HepG2 (cell line): ENCODE data around the gene PRXL2B. TPM values are rescaled to one million over a fixed set of nuclear protein-coding genes. Genes with fewer than 3 reads are reported as not detected.

ENCODE experiments used
- NCOR1 ChIP-seq: fragments of 200-600 bp; sonication (generic); IDR thresholded peaks from 2 replicates; pipeline ENCODE4 v1.7.0; 2017; ENCODE audit warnings: antibody characterized with exemption, low read length, borderline replicate concordance
- SAP130 ChIP-seq: IDR thresholded peaks from 2 replicates; pipeline ENCODE4 v1.6.1; 2016; ENCODE audit warnings: low read depth
- SKI ChIP-seq: fragments of 450-650 bp; IDR thresholded peaks from one replicate; pipeline ENCODE4 v1.6.1; 2018; ENCODE audit warnings: mild to moderate bottlenecking; ENCODE audit not compliant: partially characterized antibody
- SOX5 ChIP-seq: IDR thresholded peaks from 2 replicates; pipeline ENCODE4 v1.6.1; 2016; ENCODE audit warnings: borderline replicate concordance
- SP1 ChIP-seq, 2 experiments: fragments of 450-650 bp in 1 of 2; sonication (generic) in 1 of 2; formaldehyde crosslinking in 1 of 2; IDR thresholded peaks; 2 replicates each; pipeline versions ENCODE4 v1.4.0 to v1.6.1; 2016 to 2020; ENCODE audit warnings: missing genetic modification reagents in 1 of 2
- ZNF101 ChIP-seq: sonication (generic); formaldehyde crosslinking; IDR thresholded peaks from 2 replicates; pipeline ENCODE4 v1.4.0; 2020; ENCODE audit warnings: mild to moderate bottlenecking, low read depth, missing genetic modification reagents, borderline replicate concordance
- ZNF20 ChIP-seq: sonication (generic); formaldehyde crosslinking; IDR thresholded peaks from 2 replicates; pipeline ENCODE4 v1.4.0; 2020; ENCODE audit warnings: mild to moderate bottlenecking, moderate library complexity, missing genetic modification reagents
- ZNF546 ChIP-seq: sonication (generic); formaldehyde crosslinking; conservative IDR thresholded peaks from 2 replicates; pipeline ENCODE4 v1.8.1; 2023; ENCODE audit warnings: mild to moderate bottlenecking, missing genetic modification reagents
- ZNF577 ChIP-seq: sonication (generic); formaldehyde crosslinking; IDR thresholded peaks from 2 replicates; pipeline ENCODE4 v1.4.0; 2020; ENCODE audit warnings: mild to moderate bottlenecking, low read depth, missing genetic modification reagents, borderline replicate concordance
- polyA plus RNA-seq, 8 experiments: library from polyadenylated mRNA; depleted of rRNA in 3 of 8; stranded (reverse) in 7 of 8; unstranded in 1 of 8; fragments of >200 nt; fragmentation: Illumina TruSeq in 4 of 8; extraction: Trizol in 4 of 8; gene quantifications; 2 replicates each; pipeline versions ENCODE4 v1.2.1 to v1.2.3, GENCODE V29; 2011 to 2016; ENCODE audit warnings: low read depth in 4 of 8, missing spikeins in 1 of 8, mixed read lengths in 1 of 8; ENCODE audit not compliant: insufficient read depth in 1 of 8
- total RNA-seq, 5 experiments: library from RNA; depleted of rRNA; stranded (reverse); fragments of >200 nt; fragmentation: Illumina TruSeq; extraction: Trizol; gene quantifications; 2 replicates each; pipeline ENCODE4 v1.2.3, GENCODE V29; 2016; ENCODE audit warnings: low read depth in 1 of 5
- TF ChIP-seq, protein P1 (sequence below): sonication (generic); formaldehyde crosslinking; conservative IDR thresholded peaks from 2 replicates; pipeline ENCODE4 v1.8.0; 2022; ENCODE audit warnings: missing genetic modification reagents
- TF ChIP-seq, protein P2 (sequence below): sonication (generic); formaldehyde crosslinking; IDR thresholded peaks from 2 replicates; pipeline ENCODE4 v1.4.0; 2020; ENCODE audit warnings: mild to moderate bottlenecking, missing genetic modification reagents
- TF ChIP-seq, protein P3 (sequence below): sonication (generic); formaldehyde crosslinking; IDR thresholded peaks from 2 replicates; pipeline ENCODE4 v1.9.0; 2021; ENCODE audit warnings: mild to moderate bottlenecking, missing genetic modification reagents

Gene PRXL2B
- total and polyA plus RNA-seq, 2 of the 13 experiments (the other 11 are each of a cell fraction or from before 2014, with no cell fraction given), result 16.8 to 22.1 TPM

DNA sequence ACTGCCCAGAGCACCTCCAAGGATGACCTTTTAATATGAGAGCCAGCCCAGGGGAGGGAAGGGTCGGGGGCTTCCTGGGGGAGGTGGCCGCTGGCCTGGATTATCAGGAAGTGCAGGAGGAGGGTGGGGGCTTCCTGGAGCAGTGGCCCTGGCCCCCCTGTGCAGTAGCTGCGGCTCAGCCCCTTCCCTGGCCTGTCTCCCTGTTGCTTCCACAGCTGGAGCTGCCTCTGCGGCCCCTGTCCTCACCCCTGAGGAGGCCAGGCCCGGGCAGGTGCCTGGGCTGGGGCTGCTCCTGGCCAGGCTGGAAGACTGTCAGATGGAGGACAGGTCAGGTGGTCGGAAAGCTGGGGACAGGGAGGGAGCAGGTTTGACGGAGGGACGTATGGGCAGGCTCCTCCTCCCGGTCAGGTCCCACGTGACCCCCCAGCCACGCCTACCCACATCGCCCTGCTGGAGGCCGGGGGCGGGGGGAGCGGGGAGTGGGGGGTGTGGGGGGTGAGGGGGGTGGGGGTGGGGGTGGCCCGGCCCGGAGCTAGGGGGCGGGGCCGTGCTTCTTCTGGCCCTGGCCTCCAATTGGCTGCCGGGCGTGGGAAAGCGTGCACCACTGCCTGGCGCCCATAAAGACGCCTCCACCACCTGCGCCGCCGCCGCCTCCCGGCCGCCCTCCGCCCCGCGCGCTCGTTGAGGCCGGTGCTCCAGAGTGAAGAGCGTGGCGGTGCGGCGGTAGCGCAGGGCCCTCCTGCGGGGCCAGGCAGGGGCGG is 40.6 kb upstream of the PRXL2B start (continued):
- TF ChIP-seq, protein P1, sequence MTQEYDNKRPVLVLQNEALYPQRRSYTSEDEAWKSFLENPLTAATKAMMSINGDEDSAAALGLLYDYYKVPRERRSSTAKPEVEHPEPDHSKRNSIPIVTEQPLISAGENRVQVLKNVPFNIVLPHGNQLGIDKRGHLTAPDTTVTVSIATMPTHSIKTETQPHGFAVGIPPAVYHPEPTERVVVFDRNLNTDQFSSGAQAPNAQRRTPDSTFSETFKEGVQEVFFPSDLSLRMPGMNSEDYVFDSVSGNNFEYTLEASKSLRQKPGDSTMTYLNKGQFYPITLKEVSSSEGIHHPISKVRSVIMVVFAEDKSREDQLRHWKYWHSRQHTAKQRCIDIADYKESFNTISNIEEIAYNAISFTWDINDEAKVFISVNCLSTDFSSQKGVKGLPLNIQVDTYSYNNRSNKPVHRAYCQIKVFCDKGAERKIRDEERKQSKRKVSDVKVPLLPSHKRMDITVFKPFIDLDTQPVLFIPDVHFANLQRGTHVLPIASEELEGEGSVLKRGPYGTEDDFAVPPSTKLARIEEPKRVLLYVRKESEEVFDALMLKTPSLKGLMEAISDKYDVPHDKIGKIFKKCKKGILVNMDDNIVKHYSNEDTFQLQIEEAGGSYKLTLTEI (CRISPR knock-in tag), result no peak
- TF ChIP-seq ZNF101 (CRISPR knock-in tag) (no peak), NCOR1 (no peak), SOX5 (no peak), ZNF577 (CRISPR knock-in tag) (no peak), SAP130 (CRISPR knock-in tag) (peak; percentile 66), SKI (no peak), SP1 (IDR thresholded peaks at IDR 0.05) (no peak), SP1 (CRISPR knock-in tag; IDR thresholded peaks at IDR 0.05) (no peak; the same call in 1 of the 2 replicates), ZNF20 (CRISPR knock-in tag) (no peak), ZNF546 (CRISPR knock-in tag) (no peak; the same call in 1 of the 2 replicates)
- TF ChIP-seq, protein P2, sequence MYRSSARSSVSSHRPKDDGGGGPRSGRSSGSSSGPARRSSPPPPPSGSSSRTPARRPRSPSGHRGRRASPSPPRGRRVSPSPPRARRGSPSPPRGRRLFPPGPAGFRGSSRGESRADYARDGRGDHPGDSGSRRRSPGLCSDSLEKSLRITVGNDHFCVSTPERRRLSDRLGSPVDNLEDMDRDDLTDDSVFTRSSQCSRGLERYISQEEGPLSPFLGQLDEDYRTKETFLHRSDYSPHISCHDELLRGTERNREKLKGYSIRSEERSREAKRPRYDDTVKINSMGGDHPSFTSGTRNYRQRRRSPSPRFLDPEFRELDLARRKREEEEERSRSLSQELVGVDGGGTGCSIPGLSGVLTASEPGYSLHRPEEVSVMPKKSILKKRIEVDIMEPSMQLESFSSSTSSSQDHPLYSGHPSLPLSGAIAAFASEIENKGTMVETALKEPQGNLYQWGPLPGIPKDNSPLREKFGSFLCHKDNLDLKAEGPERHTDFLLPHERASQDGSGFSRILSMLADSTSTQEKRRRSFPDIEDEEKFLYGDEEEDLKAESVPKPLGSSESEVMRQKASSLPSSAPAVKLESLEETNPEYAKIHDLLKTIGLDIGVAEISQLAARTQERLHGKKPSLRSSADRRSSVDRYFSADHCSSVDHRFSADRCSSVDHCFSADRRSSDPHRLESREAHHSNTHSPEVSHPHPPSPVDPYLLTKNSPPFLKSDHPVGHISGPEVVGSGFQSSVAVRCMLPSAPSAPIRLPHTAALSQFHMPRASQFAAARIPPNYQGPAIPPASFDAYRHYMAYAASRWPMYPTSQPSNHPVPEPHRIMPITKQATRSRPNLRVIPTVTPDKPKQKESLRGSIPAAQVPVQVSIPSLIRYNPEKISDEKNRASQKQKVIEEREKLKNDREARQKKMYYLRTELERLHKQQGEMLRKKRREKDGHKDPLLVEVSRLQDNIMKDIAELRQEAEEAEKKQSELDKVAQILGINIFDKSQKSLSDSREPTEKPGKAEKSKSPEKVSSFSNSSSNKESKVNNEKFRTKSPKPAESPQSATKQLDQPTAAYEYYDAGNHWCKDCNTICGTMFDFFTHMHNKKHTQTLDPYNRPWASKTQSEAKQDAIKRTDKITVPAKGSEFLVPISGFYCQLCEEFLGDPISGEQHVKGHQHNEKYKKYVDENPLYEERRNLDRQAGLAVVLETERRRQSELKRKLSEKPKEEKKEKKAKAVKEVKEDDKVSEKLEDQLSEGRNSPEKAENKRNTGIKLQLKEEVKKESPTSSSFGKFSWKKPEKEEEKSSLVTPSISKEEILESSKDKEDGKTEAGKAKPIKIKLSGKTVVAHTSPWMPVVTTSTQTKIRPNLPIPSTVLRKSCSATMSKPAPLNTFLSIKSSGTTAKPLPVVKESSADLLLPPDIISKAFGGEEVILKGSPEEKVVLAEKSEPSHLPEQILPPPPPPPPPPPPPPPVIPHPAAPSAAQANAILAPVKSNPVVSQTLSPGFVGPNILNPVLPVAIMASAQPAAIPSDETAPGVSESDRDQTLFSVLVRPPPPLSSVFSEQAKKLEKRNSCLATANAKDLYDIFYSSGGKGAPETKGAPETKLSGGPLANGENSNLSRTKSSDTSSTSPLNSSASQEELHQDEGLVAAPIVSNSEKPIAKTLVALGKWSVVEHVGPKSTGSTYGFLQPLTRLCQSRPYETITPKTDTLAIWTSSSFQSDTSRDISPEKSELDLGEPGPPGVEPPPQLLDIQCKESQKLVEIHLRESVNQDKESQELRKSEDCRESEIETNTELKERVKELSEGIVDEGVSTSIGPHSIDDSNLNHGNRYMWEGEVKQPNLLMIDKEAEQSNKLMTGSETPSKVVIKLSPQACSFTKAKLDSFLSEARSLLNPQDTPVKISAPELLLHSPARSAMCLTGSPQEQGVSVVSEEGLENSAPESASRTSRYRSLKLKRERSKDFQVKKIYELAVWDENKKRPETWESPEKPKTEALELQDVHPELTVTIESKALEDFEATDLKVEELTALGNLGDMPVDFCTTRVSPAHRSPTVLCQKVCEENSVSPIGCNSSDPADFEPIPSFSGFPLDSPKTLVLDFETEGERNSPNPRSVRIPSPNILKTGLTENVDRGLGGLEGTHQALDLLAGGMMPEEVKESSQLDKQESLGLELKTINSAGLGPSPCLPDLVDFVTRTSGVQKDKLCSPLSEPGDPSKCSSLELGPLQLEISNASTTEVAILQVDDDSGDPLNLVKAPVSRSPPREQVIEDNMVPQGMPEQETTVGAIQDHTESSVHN (CRISPR knock-in tag), result no peak
- TF ChIP-seq, protein P3, sequence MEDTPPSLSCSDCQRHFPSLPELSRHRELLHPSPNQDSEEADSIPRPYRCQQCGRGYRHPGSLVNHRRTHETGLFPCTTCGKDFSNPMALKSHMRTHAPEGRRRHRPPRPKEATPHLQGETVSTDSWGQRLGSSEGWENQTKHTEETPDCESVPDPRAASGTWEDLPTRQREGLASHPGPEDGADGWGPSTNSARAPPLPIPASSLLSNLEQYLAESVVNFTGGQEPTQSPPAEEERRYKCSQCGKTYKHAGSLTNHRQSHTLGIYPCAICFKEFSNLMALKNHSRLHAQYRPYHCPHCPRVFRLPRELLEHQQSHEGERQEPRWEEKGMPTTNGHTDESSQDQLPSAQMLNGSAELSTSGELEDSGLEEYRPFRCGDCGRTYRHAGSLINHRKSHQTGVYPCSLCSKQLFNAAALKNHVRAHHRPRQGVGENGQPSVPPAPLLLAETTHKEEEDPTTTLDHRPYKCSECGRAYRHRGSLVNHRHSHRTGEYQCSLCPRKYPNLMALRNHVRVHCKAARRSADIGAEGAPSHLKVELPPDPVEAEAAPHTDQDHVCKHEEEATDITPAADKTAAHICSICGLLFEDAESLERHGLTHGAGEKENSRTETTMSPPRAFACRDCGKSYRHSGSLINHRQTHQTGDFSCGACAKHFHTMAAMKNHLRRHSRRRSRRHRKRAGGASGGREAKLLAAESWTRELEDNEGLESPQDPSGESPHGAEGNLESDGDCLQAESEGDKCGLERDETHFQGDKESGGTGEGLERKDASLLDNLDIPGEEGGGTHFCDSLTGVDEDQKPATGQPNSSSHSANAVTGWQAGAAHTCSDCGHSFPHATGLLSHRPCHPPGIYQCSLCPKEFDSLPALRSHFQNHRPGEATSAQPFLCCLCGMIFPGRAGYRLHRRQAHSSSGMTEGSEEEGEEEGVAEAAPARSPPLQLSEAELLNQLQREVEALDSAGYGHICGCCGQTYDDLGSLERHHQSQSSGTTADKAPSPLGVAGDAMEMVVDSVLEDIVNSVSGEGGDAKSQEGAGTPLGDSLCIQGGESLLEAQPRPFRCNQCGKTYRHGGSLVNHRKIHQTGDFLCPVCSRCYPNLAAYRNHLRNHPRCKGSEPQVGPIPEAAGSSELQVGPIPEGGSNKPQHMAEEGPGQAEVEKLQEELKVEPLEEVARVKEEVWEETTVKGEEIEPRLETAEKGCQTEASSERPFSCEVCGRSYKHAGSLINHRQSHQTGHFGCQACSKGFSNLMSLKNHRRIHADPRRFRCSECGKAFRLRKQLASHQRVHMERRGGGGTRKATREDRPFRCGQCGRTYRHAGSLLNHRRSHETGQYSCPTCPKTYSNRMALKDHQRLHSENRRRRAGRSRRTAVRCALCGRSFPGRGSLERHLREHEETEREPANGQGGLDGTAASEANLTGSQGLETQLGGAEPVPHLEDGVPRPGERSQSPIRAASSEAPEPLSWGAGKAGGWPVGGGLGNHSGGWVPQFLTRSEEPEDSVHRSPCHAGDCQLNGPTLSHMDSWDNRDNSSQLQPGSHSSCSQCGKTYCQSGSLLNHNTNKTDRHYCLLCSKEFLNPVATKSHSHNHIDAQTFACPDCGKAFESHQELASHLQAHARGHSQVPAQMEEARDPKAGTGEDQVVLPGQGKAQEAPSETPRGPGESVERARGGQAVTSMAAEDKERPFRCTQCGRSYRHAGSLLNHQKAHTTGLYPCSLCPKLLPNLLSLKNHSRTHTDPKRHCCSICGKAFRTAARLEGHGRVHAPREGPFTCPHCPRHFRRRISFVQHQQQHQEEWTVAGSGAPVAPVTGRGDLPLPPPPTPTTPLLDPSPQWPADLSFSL (CRISPR knock-in tag), result no peak
